PFSK-1 (cell line): ENCODE measurements around the gene ZNF653.

Experiments
- POLR2AphosphoS5 ChIP-seq: IDR thresholded peaks from 2 replicates; pipeline ENCODE4 v1.6.1; 2012; ENCODE audit warnings: low read depth, mild to moderate bottlenecking, control low read depth, low read length, moderate library complexity
- TAF1 ChIP-seq: IDR thresholded peaks from 2 replicates; pipeline ENCODE4 v1.6.1; 2012; ENCODE audit warnings: low read length, control low read depth, borderline replicate concordance; ENCODE audit not compliant: insufficient read depth
- TF ChIP-seq, protein P1 (sequence below), 2 experiments: IDR thresholded peaks; 2 replicates each; pipeline versions ENCODE4 v1.6.1 to v1.8.0; 2011 to 2012; ENCODE audit warnings: low read depth in 2 of 2, low read length in 2 of 2, control low read depth in 1 of 2, inconsistent platforms in 1 of 2, mild to moderate bottlenecking in 1 of 2, moderate library complexity in 1 of 2; ENCODE audit not compliant: insufficient read depth in 1 of 2

DNA sequence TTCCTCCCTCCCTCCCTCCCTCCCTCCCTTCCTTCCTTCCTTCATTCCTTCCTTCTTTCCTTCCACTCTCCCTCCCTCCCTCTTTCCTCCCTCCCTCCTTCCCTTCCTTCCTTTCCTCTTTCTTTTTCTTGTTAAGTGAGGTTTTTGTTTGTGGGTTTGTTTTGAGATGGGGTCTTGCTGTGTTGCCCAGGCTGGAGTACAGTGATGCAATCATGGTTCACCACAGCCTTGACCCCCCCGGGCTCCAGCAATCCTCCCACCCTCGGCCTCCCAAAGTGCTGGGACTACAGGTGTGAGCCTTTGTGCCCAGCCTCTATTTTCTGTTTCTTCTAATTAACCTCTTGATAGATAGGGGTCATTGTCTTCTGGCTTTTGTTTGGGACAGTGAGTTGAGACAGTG lies 44.2 kb downstream of the ZNF653 start:
- TF ChIP-seq, protein P1, sequence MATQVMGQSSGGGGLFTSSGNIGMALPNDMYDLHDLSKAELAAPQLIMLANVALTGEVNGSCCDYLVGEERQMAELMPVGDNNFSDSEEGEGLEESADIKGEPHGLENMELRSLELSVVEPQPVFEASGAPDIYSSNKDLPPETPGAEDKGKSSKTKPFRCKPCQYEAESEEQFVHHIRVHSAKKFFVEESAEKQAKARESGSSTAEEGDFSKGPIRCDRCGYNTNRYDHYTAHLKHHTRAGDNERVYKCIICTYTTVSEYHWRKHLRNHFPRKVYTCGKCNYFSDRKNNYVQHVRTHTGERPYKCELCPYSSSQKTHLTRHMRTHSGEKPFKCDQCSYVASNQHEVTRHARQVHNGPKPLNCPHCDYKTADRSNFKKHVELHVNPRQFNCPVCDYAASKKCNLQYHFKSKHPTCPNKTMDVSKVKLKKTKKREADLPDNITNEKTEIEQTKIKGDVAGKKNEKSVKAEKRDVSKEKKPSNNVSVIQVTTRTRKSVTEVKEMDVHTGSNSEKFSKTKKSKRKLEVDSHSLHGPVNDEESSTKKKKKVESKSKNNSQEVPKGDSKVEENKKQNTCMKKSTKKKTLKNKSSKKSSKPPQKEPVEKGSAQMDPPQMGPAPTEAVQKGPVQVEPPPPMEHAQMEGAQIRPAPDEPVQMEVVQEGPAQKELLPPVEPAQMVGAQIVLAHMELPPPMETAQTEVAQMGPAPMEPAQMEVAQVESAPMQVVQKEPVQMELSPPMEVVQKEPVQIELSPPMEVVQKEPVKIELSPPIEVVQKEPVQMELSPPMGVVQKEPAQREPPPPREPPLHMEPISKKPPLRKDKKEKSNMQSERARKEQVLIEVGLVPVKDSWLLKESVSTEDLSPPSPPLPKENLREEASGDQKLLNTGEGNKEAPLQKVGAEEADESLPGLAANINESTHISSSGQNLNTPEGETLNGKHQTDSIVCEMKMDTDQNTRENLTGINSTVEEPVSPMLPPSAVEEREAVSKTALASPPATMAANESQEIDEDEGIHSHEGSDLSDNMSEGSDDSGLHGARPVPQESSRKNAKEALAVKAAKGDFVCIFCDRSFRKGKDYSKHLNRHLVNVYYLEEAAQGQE (IDR thresholded peaks at IDR 0.05; ENCODE audit: insufficient read depth in 1 of 2, low read depth in 2 of 2, low read length in 2 of 2) = no peak
- no peak for TF ChIP-seq POLR2AphosphoS5
- TF ChIP-seq TAF1 = no peak
